ENCODE measurements around the gene TAS2R19.

Gene TAS2R19

GRCh38 chr12:10986812-10987211, 35.6 kb downstream of the TAS2R19 start, which contains the start of gene TAS2R50:
TAS2R50 (minus strand) TSS chr12:10986912; CDS start chr12:10986860, 52 bp downstream.
- DNase-seq = no peak

- DNase-seq = no peak
These were observed 40.2 kb downstream of the TAS2R19 start for GRCh38 chr12:10982244-10982643.

GRCh38 chr12:10974965-10975364, 47.5 kb downstream of the TAS2R19 start:
- DNase-seq = no peak
